22Rv1 (cell line): Measurements from ENCODE around the gene ITGA8.

Experiments used
- ZFX ChIP-seq: fragments of 450-650 bp; IDR thresholded peaks from 2 replicates; pipeline ENCODE4 v1.6.1; 2017; ENCODE audit warnings: antibody characterized with exemption, borderline replicate concordance
- TF ChIP-seq, protein P1 (sequence below): fragments of 450-650 bp; IDR thresholded peaks from 2 replicates; pipeline ENCODE4 v1.5.1; 2017; ENCODE audit warnings: mild to moderate bottlenecking

- TF ChIP-seq, protein P1, sequence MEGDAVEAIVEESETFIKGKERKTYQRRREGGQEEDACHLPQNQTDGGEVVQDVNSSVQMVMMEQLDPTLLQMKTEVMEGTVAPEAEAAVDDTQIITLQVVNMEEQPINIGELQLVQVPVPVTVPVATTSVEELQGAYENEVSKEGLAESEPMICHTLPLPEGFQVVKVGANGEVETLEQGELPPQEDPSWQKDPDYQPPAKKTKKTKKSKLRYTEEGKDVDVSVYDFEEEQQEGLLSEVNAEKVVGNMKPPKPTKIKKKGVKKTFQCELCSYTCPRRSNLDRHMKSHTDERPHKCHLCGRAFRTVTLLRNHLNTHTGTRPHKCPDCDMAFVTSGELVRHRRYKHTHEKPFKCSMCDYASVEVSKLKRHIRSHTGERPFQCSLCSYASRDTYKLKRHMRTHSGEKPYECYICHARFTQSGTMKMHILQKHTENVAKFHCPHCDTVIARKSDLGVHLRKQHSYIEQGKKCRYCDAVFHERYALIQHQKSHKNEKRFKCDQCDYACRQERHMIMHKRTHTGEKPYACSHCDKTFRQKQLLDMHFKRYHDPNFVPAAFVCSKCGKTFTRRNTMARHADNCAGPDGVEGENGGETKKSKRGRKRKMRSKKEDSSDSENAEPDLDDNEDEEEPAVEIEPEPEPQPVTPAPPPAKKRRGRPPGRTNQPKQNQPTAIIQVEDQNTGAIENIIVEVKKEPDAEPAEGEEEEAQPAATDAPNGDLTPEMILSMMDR: no peak
- TF ChIP-seq ZFX: no peak
Measured at GRCh38 chr10:15558136-15558535, 161.6 kb downstream of the ITGA8 start.
